ENCODE data around the gene RFC3. TPM values are rescaled to one million over a fixed set of nuclear protein-coding genes. Genes with fewer than 3 reads are reported as not detected.

RFC3 gene
- total and polyA plus RNA-seq, 2 experiments from 2014 or later, result 12.7 to 13.9 TPM

DNA sequence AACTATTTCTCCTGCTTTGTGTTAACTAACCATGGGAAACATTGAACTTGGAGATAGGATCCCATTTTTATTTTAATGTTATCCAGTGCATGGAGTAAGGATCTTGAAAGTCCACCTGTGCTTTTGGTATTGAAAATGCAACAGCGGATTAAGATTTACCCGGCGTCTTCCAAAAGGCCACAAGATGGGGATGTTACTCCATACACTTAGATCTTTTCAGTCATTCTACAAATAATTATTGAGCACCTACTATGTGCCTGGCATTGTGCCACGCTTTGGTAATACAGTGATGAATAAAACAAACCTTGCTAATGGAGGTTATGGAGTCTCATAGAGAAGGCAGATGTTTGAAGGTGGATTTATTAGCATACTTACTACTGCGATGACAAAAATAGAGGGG lies 56.9 kb downstream of the RFC3 start:
- Histone ChIP-seq H3K4me3 (no peak overlapping the region), H3K36me3 (no peaks in the 10 kb centered on the region), H3K9me3 (ENCODE audit: low read depth) (no peaks in the 10 kb centered on the region), H3K4me1 (ENCODE audit: low read depth) (no peaks in the 10 kb centered on the region), H3K27me3 (no peaks in the 10 kb centered on the region), H3K27ac (no peak overlapping the region)
- TF ChIP-seq, protein P1, sequence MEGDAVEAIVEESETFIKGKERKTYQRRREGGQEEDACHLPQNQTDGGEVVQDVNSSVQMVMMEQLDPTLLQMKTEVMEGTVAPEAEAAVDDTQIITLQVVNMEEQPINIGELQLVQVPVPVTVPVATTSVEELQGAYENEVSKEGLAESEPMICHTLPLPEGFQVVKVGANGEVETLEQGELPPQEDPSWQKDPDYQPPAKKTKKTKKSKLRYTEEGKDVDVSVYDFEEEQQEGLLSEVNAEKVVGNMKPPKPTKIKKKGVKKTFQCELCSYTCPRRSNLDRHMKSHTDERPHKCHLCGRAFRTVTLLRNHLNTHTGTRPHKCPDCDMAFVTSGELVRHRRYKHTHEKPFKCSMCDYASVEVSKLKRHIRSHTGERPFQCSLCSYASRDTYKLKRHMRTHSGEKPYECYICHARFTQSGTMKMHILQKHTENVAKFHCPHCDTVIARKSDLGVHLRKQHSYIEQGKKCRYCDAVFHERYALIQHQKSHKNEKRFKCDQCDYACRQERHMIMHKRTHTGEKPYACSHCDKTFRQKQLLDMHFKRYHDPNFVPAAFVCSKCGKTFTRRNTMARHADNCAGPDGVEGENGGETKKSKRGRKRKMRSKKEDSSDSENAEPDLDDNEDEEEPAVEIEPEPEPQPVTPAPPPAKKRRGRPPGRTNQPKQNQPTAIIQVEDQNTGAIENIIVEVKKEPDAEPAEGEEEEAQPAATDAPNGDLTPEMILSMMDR (IDR thresholded peaks at IDR 0.05; ENCODE audit: low read depth, low read length), result peak; percentile 9
- no peak for DNase-seq (ENCODE audit: low read depth in 1 of 2, low spot score in 1 of 2)

DNA sequence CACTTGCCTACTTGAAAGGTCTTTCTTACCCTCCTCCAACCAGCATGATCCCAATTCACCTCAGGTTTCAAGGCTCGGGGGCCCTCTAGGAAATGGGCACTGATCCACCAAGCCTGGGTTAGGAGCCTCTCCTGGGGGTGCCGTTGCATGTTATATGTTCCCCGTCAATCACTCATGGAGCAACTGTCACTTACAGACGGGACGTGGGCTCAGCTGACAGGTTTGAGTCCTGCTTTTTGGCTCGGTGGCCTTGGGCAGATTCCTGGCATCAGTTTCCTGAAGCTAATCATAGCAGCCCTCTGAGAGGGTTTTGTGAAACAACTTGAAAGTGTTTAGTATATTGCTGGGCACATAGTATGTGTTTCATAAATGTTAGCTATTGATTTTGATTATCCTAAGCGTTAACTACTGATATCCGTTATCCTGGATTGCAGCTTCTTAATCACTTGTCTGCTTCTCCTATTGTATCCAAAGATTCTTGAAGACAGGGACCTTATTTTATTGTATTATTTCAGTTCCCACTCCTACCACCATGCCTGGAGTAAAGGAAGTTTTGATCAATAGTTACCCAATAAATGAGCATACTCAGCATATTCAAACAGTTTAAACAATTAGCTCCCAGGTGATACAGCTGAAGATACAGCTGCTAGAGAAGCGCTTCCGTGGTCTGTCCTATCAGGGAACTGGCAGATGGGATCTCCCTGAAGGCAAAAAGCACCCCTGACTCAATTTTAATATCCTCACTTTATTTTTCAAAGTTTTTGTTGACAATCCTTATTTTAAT lies 57.9 kb downstream of the RFC3 start:
- TF ChIP-seq, protein P1 (IDR thresholded peaks at IDR 0.05; ENCODE audit: low read depth, low read length), result no peak
- Histone ChIP-seq H3K27me3 (no peaks in the 10 kb centered on the region), H3K36me3 (no peaks in the 10 kb centered on the region), H3K4me1 (ENCODE audit: low read depth) (no peaks in the 10 kb centered on the region), H3K27ac (no peak overlapping the region), H3K4me3 (no peak overlapping the region), H3K9me3 (ENCODE audit: low read depth) (no peaks in the 10 kb centered on the region)
- no peak for DNase-seq (ENCODE audit: low read depth in 1 of 2, low spot score in 1 of 2)

DNA sequence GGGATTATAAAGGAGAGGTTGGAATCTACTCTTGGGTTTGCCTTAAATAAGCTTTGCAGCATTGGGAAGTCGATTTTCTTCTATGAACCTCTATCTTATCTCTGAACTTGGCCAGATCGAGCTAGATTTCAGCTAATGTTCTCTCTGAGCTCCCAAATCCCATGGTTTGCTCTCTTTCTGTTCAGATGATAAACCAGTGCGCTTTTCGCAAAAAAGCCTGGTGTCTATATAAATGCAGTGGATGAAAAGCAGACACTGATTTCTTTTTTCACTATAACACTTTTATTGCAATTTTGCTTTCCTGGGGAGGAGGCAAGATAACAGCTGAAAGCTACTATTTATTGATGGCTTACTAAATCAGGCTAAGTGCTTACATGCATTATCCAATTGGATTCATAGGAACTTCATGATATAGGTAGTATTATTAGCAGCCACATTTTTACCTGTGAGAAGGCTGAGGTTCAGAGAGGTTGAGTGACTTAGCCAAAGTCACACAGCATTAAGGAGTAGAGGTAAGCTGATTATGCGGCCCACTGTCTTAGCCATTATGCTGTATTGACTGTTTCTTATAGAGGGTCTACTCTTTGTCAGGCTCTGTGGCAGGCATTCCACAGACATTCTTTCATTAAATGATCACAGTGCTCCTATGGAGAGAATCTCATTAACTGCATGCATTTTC lies 58.9 kb downstream of the RFC3 start:
- Histone ChIP-seq H3K36me3 (no peaks in the 10 kb centered on the region), H3K9me3 (ENCODE audit: low read depth) (no peaks in the 10 kb centered on the region), H3K27ac (no peak overlapping the region), H3K4me3 (no peak overlapping the region), H3K27me3 (no peaks in the 10 kb centered on the region), H3K4me1 (ENCODE audit: low read depth) (no peaks in the 10 kb centered on the region)
- DNase-seq (ENCODE audit: low read depth in 1 of 2, low spot score in 1 of 2), result no peak
- TF ChIP-seq, protein P1 (IDR thresholded peaks at IDR 0.05; ENCODE audit: low read depth, low read length), result no peak

DNA sequence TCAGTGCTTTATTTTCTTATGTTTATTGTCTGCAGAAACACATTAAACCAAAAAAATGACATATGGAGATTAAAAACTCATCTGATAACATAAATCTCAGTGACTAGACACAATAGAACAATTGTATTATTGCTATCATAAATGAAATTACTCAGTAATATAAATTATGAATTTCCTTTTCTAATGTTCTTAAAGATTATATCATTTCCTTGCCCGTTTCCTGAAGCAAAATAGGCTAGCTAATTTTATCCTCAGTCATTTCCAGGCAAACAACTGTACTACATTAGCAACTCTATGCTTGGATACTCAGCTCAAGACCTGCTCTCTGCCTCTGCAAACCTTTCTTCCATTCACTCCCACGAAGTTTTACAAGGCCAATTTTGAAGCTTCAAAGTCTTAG lies 61.2 kb downstream of the RFC3 start:
- Histone ChIP-seq H3K36me3 (no peaks in the 10 kb centered on the region), H3K27me3 (no peaks in the 10 kb centered on the region), H3K9me3 (ENCODE audit: low read depth) (no peaks in the 10 kb centered on the region), H3K4me1 (ENCODE audit: low read depth) (no peaks in the 10 kb centered on the region), H3K27ac (no peak overlapping the region), H3K4me3 (no peak overlapping the region)
- DNase-seq (ENCODE audit: low read depth in 1 of 2, low spot score in 1 of 2), result no peak
- TF ChIP-seq, protein P1 (IDR thresholded peaks at IDR 0.05; ENCODE audit: low read depth, low read length), result no peak

DNA sequence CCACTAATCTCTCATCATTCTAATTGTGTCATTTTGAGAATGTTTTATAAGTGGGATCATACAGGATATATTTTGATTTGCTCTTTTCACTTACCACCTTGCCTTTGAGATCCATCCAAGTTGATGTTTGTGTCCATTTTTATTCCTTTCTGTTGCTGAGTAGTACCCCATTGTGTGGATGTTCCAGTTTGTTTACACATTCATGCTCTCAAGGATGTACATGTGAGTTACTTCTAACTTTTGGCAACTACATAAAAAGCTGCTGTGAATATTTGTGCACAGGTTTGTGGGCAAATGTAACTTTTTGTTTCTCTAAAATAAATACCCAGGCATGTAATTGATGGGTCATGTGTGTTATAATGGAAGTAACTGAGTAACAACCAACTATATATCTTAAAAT lies 64.9 kb downstream of the RFC3 start:
- H3K27ac ChIP-seq, result no peak overlapping the region
- no peaks in the 10 kb centered on the region for H3K4me1 ChIP-seq (ENCODE audit: low read depth)

More for the DNA sequence above, 64.9 kb downstream of the RFC3 start:
- Histone ChIP-seq H3K36me3 (no peaks in the 10 kb centered on the region), H3K9me3 (ENCODE audit: low read depth) (no peaks in the 10 kb centered on the region), H3K4me3 (no peak overlapping the region), H3K27me3 (no peaks in the 10 kb centered on the region)
- DNase-seq (ENCODE audit: low read depth in 1 of 2, low spot score in 1 of 2), result no peak
- TF ChIP-seq, protein P1 (IDR thresholded peaks at IDR 0.05; ENCODE audit: low read depth, low read length), result no peak

All from cardiac muscle cell (in vitro differentiated cells and primary cell).